Neural cell (in vitro differentiated cells): ENCODE results near the gene INPP5D. TPM values are rescaled to one million over a fixed set of nuclear protein-coding genes. Genes with fewer than 3 reads are reported as not detected.

ENCODE experiments used
- H2AFZ ChIP-seq: fragments of 200-600, 300-800 bp; sonication (generic), shearing (Covaris generic); 2 replicates; pipeline ENCODE4 v1.6.0; 2014; ENCODE audit warnings: low read depth, mild to moderate bottlenecking, antibody characterized with exemption, low read length, moderate library complexity
- H3F3A ChIP-seq: fragments of 200-600 bp; shearing (Covaris generic); 2 replicates; pipeline ENCODE4 v1.6.1; 2016; ENCODE audit warnings: mild to moderate bottlenecking, moderate library complexity, mixed read lengths, antibody characterized with exemption, low read length; ENCODE audit not compliant: insufficient read depth, poor library complexity, severe bottlenecking
- H3K27ac ChIP-seq: fragments of 200-600, 300-800 bp; sonication (generic), shearing (Covaris generic); 2 replicates; pipeline ENCODE4 v1.5.1; 2014; ENCODE audit warnings: mild to moderate bottlenecking, low read length, moderate library complexity
- H3K27me3 ChIP-seq: fragments of 300-800, 200-600 bp; sonication (generic), shearing (Covaris generic); 2 replicates; pipeline ENCODE4 v1.6.0; 2014; ENCODE audit warnings: mild to moderate bottlenecking, low read depth, low read length, moderate library complexity; ENCODE audit not compliant: insufficient read depth
- H3K36me3 ChIP-seq: fragments of 300-800, 200-600 bp; sonication (generic), shearing (Covaris generic); 2 replicates; pipeline ENCODE4 v1.5.1; 2014; ENCODE audit warnings: mild to moderate bottlenecking, antibody characterized with exemption, low read length, moderate library complexity; ENCODE audit not compliant: insufficient read depth
- H3K4me2 ChIP-seq: fragments of 300-800, 200-600 bp; sonication (generic), shearing (Covaris generic); 2 replicates; pipeline ENCODE4 v1.6.0; 2014; ENCODE audit warnings: mild to moderate bottlenecking, low read length
- H3K4me3 ChIP-seq: fragments of 300-800, 200-600 bp; sonication (generic), shearing (Covaris generic); 2 replicates; pipeline ENCODE4 v1.5.1; 2014; ENCODE audit warnings: mild to moderate bottlenecking, low read length, moderate library complexity
- H3K79me2 ChIP-seq: fragments of 200-600 bp; shearing (Covaris generic); replicated peaks from 2 replicates; pipeline ENCODE4 v1.6.0; 2014; ENCODE audit warnings: mild to moderate bottlenecking, low read length, moderate library complexity; ENCODE audit not compliant: insufficient read depth
- H3K9ac ChIP-seq: fragments of 300-800, 200-600 bp; sonication (generic), shearing (Covaris generic); 2 replicates; pipeline ENCODE4 v1.6.1; 2016; ENCODE audit warnings: mild to moderate bottlenecking, low read length, mixed read lengths
- H3K9me2 ChIP-seq: fragments of 200-600 bp; shearing (Covaris generic); 2 replicates; pipeline ENCODE4 v1.6.1; 2016; ENCODE audit warnings: mild to moderate bottlenecking, low read length, mixed read lengths; ENCODE audit not compliant: insufficient read depth
- H3K9me3 ChIP-seq: fragments of 200-600, 300-800 bp; sonication (generic), shearing (Covaris generic); 2 replicates; pipeline ENCODE4 v1.6.1; 2016; ENCODE audit warnings: mild to moderate bottlenecking, mixed run types, low read length, moderate library complexity, mixed read lengths
- H4K20me1 ChIP-seq: fragments of 200-600 bp; shearing (Covaris generic); 2 replicates; pipeline ENCODE4 v1.6.1; 2016; ENCODE audit warnings: mild to moderate bottlenecking, mixed run types; ENCODE audit not compliant: insufficient read depth
- CTCF ChIP-seq: fragments of 450-650 bp; IDR thresholded peaks from 2 replicates; pipeline ENCODE4 v1.5.1; 2014; ENCODE audit warnings: antibody characterized with exemption, mild to moderate bottlenecking, moderate library complexity; ENCODE audit not compliant: poor library complexity, severe bottlenecking
- EP300 ChIP-seq: fragments of 450-650 bp; conservative IDR thresholded peaks from 2 replicates; pipeline ENCODE4 v1.6.1; 2014; ENCODE audit warnings: antibody characterized with exemption, mild to moderate bottlenecking, moderate library complexity; ENCODE audit not compliant: poor library complexity, severe bottlenecking
- EZH2 ChIP-seq: fragments of 200-600, 300-800 bp; shearing (Covaris generic), sonication (generic); IDR thresholded peaks from 2 replicates; pipeline ENCODE4 v1.6.1; 2014; ENCODE audit warnings: antibody characterized with exemption, low read length, borderline replicate concordance, mild to moderate bottlenecking; ENCODE audit not compliant: insufficient read depth, poor library complexity, severe bottlenecking
- MXI1 ChIP-seq: fragments of 450-650 bp; conservative IDR thresholded peaks from 2 replicates; pipeline ENCODE4 v1.6.1; 2014; ENCODE audit warnings: antibody characterized with exemption, mild to moderate bottlenecking; ENCODE audit not compliant: poor library complexity, severe bottlenecking
- POLR2AphosphoS5 ChIP-seq: IDR thresholded peaks from 2 replicates; pipeline ENCODE4 v1.6.1; 2012
- RAD21 ChIP-seq: fragments of 450-650 bp; conservative IDR thresholded peaks from 2 replicates; pipeline ENCODE4 v1.6.1; 2014; ENCODE audit warnings: antibody characterized with exemption, mild to moderate bottlenecking, moderate library complexity
- REST ChIP-seq: IDR thresholded peaks from 2 replicates; pipeline ENCODE4 v1.6.1; 2012; ENCODE audit warnings: borderline replicate concordance
- SMC3 ChIP-seq: fragments of 450-650 bp; conservative IDR thresholded peaks from 2 replicates; pipeline ENCODE4 v1.6.1; 2014; ENCODE audit warnings: antibody characterized with exemption, mild to moderate bottlenecking, moderate library complexity; ENCODE audit not compliant: poor library complexity
- TAF1 ChIP-seq: IDR thresholded peaks from 2 replicates; pipeline ENCODE4 v1.6.1; 2012; ENCODE audit warnings: low read depth
- polyA plus RNA-seq: library from polyadenylated mRNA; depleted of rRNA; stranded (reverse); fragments of >200 nt; gene quantifications from 2 replicates; pipeline ENCODE4 v1.2.3, GENCODE V29; 2014

The INPP5D gene
- polyA plus RNA-seq, 1 donor from 2014 or later: not detected

GRCh38 chr2:233223059-233223894, 163.1 kb downstream of the INPP5D start:
- no peak overlapping the region for H3K4me2 ChIP-seq
- H4K20me1 ChIP-seq: no peaks in the 10 kb centered on the region
- no peak overlapping the region for H3K4me3 ChIP-seq

More at GRCh38 chr2:233223059-233223894, 163.1 kb downstream of the INPP5D start:
- Histone ChIP-seq H3F3A (no peaks in the 10 kb centered on the region), H3K9me2 (no peaks in the 10 kb centered on the region), H2AFZ (no peak overlapping the region), H3K9ac (no peak overlapping the region), H3K79me2 (no peaks in the 10 kb centered on the region), H3K36me3 (no peaks in the 10 kb centered on the region), H3K27me3 (no peaks in the 10 kb centered on the region), H3K9me3 (no peaks in the 10 kb centered on the region), H3K27ac (no peak overlapping the region)
- TF ChIP-seq EZH2: no peak
- TF ChIP-seq RAD21: no peak
- no peak for TF ChIP-seq MXI1
- TF ChIP-seq CTCF: no peak
- no peak for TF ChIP-seq POLR2AphosphoS5
- no peak for TF ChIP-seq EP300
- no peak for TF ChIP-seq SMC3
- no peak for TF ChIP-seq TAF1
- no peak for TF ChIP-seq REST
